Dedifferentiated amniotic fluid mesenchymal stem cell (primary cell): ENCODE data around the gene NMRAL1.

ENCODE experiments used
- DNase-seq: peaks from one replicate; pipeline ENCODE4 v3.0.0-alpha.2; 2016; ENCODE audit errors: extremely low spot score

Gene NMRAL1

GRCh38 chr16:4426021-4426684 is 48.3 kb downstream of the NMRAL1 start:
- no peak for DNase-seq

- DNase-seq, result peak; percentile 92
Observed at GRCh38 chr16:4425378-4426020, 48.9 kb downstream of the NMRAL1 start, which contains the start of gene DNAJA3. Gene DNAJA3 (plus strand): TSS chr16:4425868. CDS start chr16:4425882, 14 bp downstream.

- DNase-seq, result no peak
Observed at GRCh38 chr16:4420505-4421105, 53.8 kb downstream of the NMRAL1 start.

DNA sequence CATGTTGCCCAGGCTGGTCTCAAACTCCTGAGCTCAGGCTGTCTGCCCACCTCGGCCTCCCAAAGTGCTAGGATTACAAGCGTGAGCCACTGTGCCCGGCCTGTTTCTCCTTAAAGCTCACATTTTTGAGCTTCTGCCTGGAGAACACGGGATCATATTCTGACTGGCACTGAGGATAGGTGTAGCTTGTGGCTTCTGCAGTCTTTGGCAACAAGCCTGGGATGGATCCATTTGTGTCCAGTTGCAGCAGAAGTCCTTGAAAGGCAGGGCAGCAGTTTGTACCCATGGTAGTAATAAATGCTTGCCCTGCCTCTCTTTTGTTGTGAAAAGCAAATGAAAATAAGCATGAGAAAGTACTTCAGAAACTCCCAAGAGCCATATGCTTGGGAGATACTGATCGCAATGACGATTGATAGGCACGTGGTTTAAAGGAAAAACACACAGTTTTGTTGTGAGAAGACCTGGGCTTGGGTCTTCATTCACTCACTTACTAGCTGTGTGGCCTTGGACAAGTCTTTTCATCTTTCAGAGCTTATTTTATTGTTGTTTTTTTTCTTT is 54.9 kb downstream of the NMRAL1 start:
- no peak for DNase-seq

DNA sequence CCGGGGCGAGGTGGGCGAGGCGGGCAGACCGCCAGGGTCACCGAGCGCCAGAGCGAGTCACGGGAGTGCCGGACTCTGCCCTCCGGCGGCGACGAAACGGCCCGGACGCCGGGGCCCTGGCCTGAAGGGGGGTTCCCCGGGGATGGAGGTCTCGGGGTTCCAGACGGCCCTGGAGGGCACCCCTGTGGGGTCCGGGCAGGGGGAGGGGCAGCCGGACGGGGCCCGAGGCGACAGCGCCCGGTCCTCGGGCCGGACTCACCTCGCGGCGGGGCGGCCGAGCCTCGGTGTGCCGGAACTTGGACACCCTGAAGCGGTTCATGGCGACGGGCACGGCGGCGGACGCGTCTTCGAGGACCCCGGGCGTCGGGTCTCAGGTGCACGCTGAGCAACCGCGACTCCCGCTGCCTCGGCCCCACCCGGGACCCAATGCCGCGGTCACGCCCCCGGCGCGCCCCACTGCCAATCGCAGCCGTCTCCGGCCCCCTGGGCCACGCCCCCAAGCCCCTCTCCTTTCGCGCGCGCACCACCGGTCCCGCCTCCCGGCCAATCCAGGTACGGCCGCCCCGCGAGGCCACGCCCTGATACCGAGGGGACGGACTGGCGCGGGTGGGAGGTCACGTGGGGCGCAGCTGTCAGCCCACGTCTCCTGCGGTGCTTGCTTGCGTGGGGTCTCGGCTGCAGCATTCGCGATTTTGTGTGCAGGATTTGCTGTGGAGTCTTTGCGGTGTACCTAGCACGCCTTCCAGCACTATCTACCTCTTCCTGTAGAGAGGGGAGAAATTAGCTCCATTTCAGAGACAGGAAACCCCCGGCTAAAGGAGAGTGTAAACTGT is 58.0 kb downstream of the NMRAL1 start, which contains the start of gene CORO7:
Gene CORO7 (minus strand): TSS at position 397 of the 833 bp plus-strand sequence. CDS start 78 bp downstream, at position 319.
- DNase-seq, result peak; percentile 62

- no peak for DNase-seq
Observed at GRCh38 chr16:4415538-4416199, 58.8 kb downstream of the NMRAL1 start.

DNA sequence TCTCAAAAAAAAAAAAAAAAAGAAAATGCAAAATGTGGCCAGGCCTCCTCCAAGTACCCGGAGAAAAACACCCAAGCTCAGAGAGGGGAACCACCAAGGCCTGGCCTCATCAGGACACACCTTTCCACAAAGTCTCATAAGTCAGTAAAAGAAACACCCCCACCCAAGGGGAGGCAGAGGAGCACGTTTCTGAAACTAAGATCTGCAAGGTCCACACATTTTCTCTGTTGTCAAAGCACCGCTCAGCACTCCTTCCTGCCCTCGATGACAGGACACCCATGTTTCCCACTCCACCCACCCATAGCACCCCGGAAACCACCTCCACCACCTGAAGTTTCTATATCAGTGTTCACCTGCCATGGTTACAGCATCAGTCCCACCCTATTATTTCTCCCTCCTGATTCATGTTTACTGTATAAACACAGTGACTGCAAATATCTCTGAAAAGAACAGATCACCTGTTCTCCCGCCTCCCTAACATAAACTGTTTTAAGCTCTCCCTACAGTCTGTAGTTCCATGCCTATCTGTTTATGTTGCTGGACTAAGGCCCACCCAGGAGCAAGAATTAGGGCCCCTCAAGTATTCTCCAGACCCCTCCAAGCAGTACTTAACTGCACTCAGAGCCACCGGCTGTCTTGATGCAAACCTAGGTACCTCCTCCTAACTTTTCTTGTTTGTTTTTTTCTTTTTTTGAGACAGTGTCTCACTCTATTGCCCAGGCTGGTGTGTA is 60.1 kb downstream of the NMRAL1 start:
- DNase-seq, result no peak

GRCh38 chr16:4412854-4413253 is 61.6 kb downstream of the NMRAL1 start:
- DNase-seq, result no peak

DNA sequence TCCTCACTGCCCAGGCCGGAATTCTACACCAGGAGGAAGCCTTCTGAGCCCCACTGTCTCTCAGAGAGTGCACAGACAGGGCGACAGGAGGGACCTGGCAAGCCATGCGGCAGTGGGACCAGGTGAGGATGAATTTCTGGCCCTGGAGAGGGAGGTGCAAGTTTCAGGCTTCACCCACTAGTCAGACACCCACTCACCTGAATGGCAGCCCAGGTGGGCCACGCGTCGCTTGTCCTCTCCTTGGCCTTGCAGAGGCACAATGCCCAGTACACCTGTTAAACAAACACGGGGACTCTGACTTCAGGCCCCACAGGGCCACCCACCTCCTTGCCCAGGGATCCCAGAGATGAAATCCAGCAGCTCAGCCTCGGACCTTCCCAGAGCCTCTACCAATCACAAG is 62.3 kb downstream of the NMRAL1 start:
- DNase-seq, result no peak
